PC-3 (cell line): Measurements from ENCODE around the gene TP63. TPM values are rescaled to one million over a fixed set of nuclear protein-coding genes. Genes with fewer than 3 reads are reported as not detected.

Experiments used
- ATAC-seq: fragments of 200-7000 bp; cut with Tn5 transposase; 2 replicates; pipeline ENCODE4 v1.9.1; 2020; ENCODE audit warnings: mild to moderate bottlenecking, moderate library complexity
- BruUV-seq: library from RNA; stranded (reverse); fragments of 400-500 nt; replicated peaks from 2 replicates; lab custom pipeline; 2021; lab: Mats Ljungman, UMichigan
- CTCF ChIA-PET: fragments of 300-600 bp; sonication (Branson Sonifier 250); formaldehyde crosslinking; loops from one replicate; lab custom pipeline; 2022; ENCODE audit warnings: antibody characterized with exemption; lab: Charles Lee
- POLR2A ChIA-PET: fragments of 300-600 bp; sonication (Branson Sonifier 250); formaldehyde crosslinking; loops from one replicate; lab custom pipeline; 2022; ENCODE audit warnings: antibody characterized with exemption; ENCODE audit not compliant: unreplicated experiment; lab: Charles Lee
- DNase-seq: peaks from one replicate; pipeline ENCODE4 v3.0.0-alpha.2; 2015
- H2AFZ ChIP-seq: fragments of 300-600 bp; sonication (generic); 2 replicates; pipeline ENCODE4 v1.6.0; 2016; ENCODE audit warnings: antibody characterized with exemption, low read length
- H3F3A ChIP-seq: fragments of 300-600 bp; sonication (generic); one replicate; pipeline ENCODE4 v1.6.0; 2017; ENCODE audit warnings: antibody characterized with exemption, low read length, control low read depth, mild to moderate bottlenecking; ENCODE audit not compliant: unreplicated experiment
- H3K27ac ChIP-seq: fragments of 300-600 bp; sonication (generic); 2 replicates; pipeline ENCODE4 v1.5.1; 2016; ENCODE audit warnings: mild to moderate bottlenecking, low read length
- H3K27me3 ChIP-seq: fragments of 300-600 bp; sonication (generic); 2 replicates; pipeline ENCODE4 v1.6.1; 2016; ENCODE audit warnings: low read length, mixed read lengths
- H3K36me3 ChIP-seq: fragments of 300-600 bp; sonication (generic); 2 replicates; pipeline ENCODE4 v1.6.1; 2016; ENCODE audit warnings: low read depth, mixed run types, low read length, mixed read lengths
- H3K4me1 ChIP-seq: fragments of 300-600 bp; sonication (generic); 2 replicates; pipeline ENCODE4 v1.5.1; 2016; ENCODE audit warnings: low read length; ENCODE audit not compliant: insufficient read depth
- H3K4me2 ChIP-seq: fragments of 300-600 bp; sonication (generic); 2 replicates; pipeline ENCODE4 v1.6.0; 2016; ENCODE audit warnings: low read length
- H3K4me3 ChIP-seq: fragments of 300-600 bp; sonication (generic); 2 replicates; pipeline ENCODE4 v1.5.1; 2016; ENCODE audit warnings: mild to moderate bottlenecking, low read length, mixed read lengths
- H3K79me2 ChIP-seq: fragments of 300-600 bp; sonication (generic); 2 replicates; pipeline ENCODE4 v1.6.1; 2017; ENCODE audit warnings: low read length, mixed read lengths
- H3K9ac ChIP-seq: fragments of 300-600 bp; sonication (generic); 2 replicates; pipeline ENCODE4 v1.6.0; 2016; ENCODE audit warnings: mild to moderate bottlenecking, low read length
- H3K9me2 ChIP-seq: fragments of 300-600 bp; sonication (generic); replicated peaks from 2 replicates; pipeline ENCODE4 v1.6.1; 2016; ENCODE audit warnings: mixed run types, low read length, mixed read lengths
- H3K9me3 ChIP-seq: fragments of 300-600 bp; sonication (generic); 2 replicates; pipeline ENCODE4 v1.6.1; 2016; ENCODE audit warnings: low read length, mixed read lengths
- H4K20me1 ChIP-seq: fragments of 300-600 bp; sonication (generic); 2 replicates; pipeline ENCODE4 v1.6.1; 2016; ENCODE audit warnings: low read length, mixed read lengths
- EZH2 ChIP-seq: fragments of 300-600 bp; sonication (generic); IDR thresholded peaks from one replicate; pipeline ENCODE4 v1.6.1; 2017; ENCODE audit warnings: antibody characterized with exemption, mild to moderate bottlenecking, low read length; ENCODE audit not compliant: unreplicated experiment
- EZH2phosphoT487 ChIP-seq: fragments of 300-600 bp; sonication (generic); IDR thresholded peaks from 2 replicates; pipeline ENCODE4 v1.6.1; 2018; ENCODE audit warnings: mild to moderate bottlenecking, antibody characterized with exemption, low read length, borderline replicate concordance
- intact Hi-C: fragments of 100-400 bp; cut with micrococcal nuclease; formaldehyde crosslinking; loops from 2 replicates; pipeline ENCODE4 v1.9.0; 2023
- total RNA-seq: library from RNA; depleted of rRNA; stranded (reverse); fragments of >200 nt; gene quantifications from 2 replicates; pipeline ENCODE4 v1.2.3, GENCODE V29; 2014
- TF ChIP-seq, protein P1 (sequence below): fragments of 300-600 bp; sonication (generic); conservative IDR thresholded peaks from 2 replicates; pipeline ENCODE4 v1.5.1; 2017; ENCODE audit warnings: antibody characterized with exemption, low read depth, mild to moderate bottlenecking, low read length

The TP63 gene
- total RNA-seq, 1 experiment from 2014 or later: 0.29 TPM

GRCh38 chr3:189712906-189713483, 81.8 kb downstream of the TP63 start:
- H3K27ac ChIP-seq: peak overlapping the region; percentile 71
- no peak overlapping the region for H2AFZ ChIP-seq
- peaks cover 9% of the 10 kb centered on the region for H3F3A ChIP-seq
- no peaks in the 10 kb centered on the region for H3K79me2 ChIP-seq
- TF ChIP-seq EZH2: no peak
- TF ChIP-seq EZH2phosphoT487: no peak
- TF ChIP-seq, protein P1, sequence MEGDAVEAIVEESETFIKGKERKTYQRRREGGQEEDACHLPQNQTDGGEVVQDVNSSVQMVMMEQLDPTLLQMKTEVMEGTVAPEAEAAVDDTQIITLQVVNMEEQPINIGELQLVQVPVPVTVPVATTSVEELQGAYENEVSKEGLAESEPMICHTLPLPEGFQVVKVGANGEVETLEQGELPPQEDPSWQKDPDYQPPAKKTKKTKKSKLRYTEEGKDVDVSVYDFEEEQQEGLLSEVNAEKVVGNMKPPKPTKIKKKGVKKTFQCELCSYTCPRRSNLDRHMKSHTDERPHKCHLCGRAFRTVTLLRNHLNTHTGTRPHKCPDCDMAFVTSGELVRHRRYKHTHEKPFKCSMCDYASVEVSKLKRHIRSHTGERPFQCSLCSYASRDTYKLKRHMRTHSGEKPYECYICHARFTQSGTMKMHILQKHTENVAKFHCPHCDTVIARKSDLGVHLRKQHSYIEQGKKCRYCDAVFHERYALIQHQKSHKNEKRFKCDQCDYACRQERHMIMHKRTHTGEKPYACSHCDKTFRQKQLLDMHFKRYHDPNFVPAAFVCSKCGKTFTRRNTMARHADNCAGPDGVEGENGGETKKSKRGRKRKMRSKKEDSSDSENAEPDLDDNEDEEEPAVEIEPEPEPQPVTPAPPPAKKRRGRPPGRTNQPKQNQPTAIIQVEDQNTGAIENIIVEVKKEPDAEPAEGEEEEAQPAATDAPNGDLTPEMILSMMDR: no peak
- H3K9ac ChIP-seq: peak overlapping the region; percentile 16; the same call in 1 of the 2 replicates
- DNase-seq (peak; percentile 88), ATAC-seq (peak; percentile 52)
- H3K4me2 ChIP-seq: peak overlapping the region; percentile 9
- H3K4me3 ChIP-seq: no peak overlapping the region
- no peaks in the 10 kb centered on the region for H4K20me1 ChIP-seq
- intact Hi-C loops: loop anchor here (2.0 kb wide), 1 partner anchor 436 kb away; no protein-coding TSS in a partner anchor
- POLR2A ChIA-PET: interaction anchor here (0.7 kb wide), 1 partner anchor 439 kb away, joined by 4 read pairs; no protein-coding TSS in a partner anchor
- H3K9me2 ChIP-seq: no peaks in the 10 kb centered on the region
- H3K36me3 ChIP-seq: no peaks in the 10 kb centered on the region
- no peaks in the 10 kb centered on the region for H3K27me3 ChIP-seq
- CTCF ChIA-PET: interaction anchor here (0.6 kb wide), 2 partner anchors 49 to 151 kb away, joined by 3 to 7 read pairs; no protein-coding TSS in a partner anchor
- H3K9me3 ChIP-seq: no peaks in the 10 kb centered on the region
- H3K4me1 ChIP-seq: peaks cover 65% of the 10 kb centered on the region
- no TSS peak for BruUV-seq

GRCh38 chr3:189714991-189715961, 84.1 kb downstream of the TP63 start:
- H3K9ac ChIP-seq: peak overlapping the region; percentile 59
- H3F3A ChIP-seq: peaks cover 9% of the 10 kb centered on the region
- intact Hi-C loops: loop anchor here (1.0 to 2.0 kb wide), 8 partner anchors 30 to 411 kb away; no protein-coding TSS in a partner anchor
- no peak overlapping the region for H3K4me3 ChIP-seq
- BruUV-seq: no TSS peak
- peak overlapping the region; percentile 92 for H3K27ac ChIP-seq
- no peaks in the 10 kb centered on the region for H3K79me2 ChIP-seq
- H2AFZ ChIP-seq: no peak overlapping the region
- peak overlapping the region; percentile 61 for H3K4me2 ChIP-seq
- no peaks in the 10 kb centered on the region for H3K9me2 ChIP-seq
- no peaks in the 10 kb centered on the region for H3K9me3 ChIP-seq
- POLR2A ChIA-PET: interaction anchor here (0.7 kb wide), 1 partner anchor 404 kb away, joined by 3 read pairs; no protein-coding TSS in a partner anchor
- CTCF ChIA-PET: interaction anchor here (0.5 to 0.8 kb wide), 4 partner anchors 13 to 391 kb away, joined by 3 to 5 read pairs (median 4); no protein-coding TSS in a partner anchor
- H4K20me1 ChIP-seq: no peaks in the 10 kb centered on the region
- TF ChIP-seq EZH2phosphoT487 (no peak), EZH2 (no peak)
- TF ChIP-seq, protein P1: no peak
- no peaks in the 10 kb centered on the region for H3K27me3 ChIP-seq
- H3K4me1 ChIP-seq: peaks cover 60% of the 10 kb centered on the region
- DNase-seq (peak; percentile 84), ATAC-seq (peak; percentile 64)
- no peaks in the 10 kb centered on the region for H3K36me3 ChIP-seq
